NCI-H1048 (cell line): ENCODE results near the gene ESYT2.

Experiments used
- DNase-seq: peaks from one replicate; lab custom pipeline; 2025; lab: John Stamatoyannopoulos, UW

The ESYT2 gene

DNA sequence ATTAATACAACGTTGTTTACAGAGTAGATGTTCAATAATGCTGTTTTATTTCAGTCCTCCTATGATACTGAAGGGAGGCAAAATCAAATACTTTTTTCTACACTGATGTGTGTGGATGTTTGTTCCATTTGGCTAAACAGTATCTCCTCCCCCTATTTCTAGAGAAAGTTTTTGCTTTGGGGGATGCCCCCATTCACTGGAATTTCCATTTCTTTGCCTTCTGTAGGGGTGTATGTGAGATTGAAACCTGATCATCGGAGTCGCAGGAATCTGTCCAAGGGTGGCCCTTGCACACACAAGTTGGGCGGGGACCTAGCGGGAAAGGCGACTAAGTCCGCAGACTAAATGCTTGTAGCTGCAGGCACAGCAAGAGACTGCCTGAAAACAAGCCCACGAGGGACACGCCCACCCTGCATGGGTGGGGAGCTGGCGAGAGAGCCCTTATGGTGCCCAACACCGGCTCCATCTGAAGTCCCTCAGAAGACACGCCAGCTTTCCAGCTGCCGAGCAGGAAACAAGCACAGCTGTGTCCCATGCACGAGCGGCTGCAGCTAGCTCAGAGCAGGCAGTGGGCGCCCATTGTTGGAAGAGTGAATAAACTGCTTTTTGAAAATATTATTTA lies 58.0 kb downstream of the ESYT2 start:
- DNase-seq = no peak

DNA sequence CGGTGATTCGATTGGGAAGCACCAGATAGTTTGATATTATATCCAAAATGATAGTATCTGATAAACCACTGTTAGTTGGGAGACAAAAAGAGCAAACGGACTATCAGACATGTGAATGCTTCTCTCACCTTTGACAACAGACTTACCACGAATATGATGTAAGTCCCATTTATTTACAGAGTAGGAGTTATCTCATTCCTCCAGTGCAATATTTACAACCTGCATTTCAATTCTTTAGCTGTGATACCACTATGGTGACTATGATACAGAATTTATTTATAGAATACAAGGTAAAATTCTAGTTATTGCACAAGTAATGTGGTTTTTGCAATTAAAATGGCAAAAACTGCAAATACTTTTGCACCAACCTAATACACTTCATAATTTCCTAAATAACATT lies 61.6 kb downstream of the ESYT2 start:
- no peak for DNase-seq

- DNase-seq = no peak
Observed at GRCh38 chr7:158766570-158767281, 62.6 kb downstream of the ESYT2 start.

DNA sequence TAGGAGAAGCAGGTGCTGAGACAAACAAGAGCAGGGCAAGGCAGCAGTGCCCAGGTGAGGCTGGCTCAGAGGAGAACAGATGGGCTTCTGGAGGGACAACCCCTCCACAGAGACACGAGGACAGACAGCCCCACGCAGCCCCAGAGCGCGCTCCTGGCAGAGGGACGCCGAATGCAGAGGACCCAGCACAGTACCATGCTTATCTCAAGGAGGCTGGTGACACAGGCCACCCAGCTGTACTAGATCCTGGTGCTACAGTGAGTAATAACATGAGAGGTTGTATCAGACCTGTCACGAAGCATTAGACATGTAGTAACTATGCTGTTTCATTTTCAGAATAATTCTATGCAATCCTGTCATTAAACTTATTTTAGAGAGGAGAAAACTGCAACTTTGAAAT lies 64.3 kb downstream of the ESYT2 start:
- DNase-seq = no peak

DNA sequence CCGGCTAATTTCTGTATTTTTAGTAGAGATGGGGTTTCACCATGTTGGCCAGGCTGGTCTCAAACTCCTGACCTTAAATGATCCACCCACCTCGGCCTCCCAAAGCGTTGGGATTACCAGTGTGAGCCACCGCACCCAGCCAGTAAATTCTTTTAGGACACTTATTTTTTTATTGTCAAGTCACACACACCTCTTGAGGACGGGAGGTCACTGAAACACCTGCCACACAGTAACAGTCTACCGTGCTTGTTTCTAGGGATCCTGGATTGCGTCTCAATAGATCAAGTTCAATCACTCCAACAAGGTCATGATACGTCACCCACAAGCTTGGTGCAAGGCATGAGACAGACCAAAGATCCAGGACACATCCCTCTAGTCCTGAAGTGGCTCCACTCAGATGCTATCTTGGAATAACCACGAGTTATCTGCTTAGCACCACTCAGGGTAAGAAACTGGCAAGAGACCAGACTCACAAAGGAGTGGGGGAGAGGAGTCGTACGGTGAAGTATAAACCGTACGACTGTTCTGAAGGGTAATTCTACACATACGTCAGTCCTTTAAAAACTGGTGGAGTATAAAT lies 65.8 kb downstream of the ESYT2 start:
- DNase-seq = no peak

GRCh38 chr7:158761945-158762344 lies 67.4 kb downstream of the ESYT2 start:
- DNase-seq = no peak

GRCh38 chr7:158760936-158761335 lies 68.4 kb downstream of the ESYT2 start:
- no peak for DNase-seq

DNA sequence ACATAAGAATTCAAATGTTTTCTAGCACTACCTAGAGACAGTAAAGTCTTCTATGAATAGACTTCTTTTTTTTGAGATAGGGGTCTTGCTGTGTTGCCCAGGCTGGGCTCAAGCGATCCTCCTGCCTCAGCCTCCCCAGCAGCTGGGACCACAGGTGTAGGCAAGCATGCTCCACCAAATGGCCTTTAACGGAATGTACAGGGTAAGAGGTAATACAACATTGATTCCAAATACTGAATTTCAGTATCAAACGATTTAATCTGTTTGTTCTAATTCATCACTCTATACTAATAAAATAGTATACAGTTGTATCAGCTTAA lies 68.9 kb downstream of the ESYT2 start:
- no peak for DNase-seq

GRCh38 chr7:158759749-158760444 lies 69.4 kb downstream of the ESYT2 start:
- no peak for DNase-seq

DNA sequence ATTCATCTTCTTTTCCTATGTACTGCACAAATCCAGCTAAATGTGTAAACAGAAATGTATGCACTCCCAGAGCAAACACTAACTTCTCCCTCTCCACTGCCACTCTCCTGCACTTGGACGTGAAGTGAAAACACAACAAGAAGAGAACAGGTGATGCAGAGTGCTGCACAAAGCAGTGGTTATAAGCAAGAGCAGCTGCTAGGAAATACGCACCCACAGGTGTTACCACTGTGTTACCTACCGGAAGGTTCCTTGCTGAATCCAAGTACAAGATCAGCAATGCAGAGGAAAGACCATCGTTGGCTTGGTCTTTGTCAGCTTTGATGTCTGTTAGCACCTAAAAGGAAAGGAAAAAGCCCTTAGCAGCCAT lies 70.1 kb downstream of the ESYT2 start:
- no peak for DNase-seq

- DNase-seq = no peak
Observed at GRCh38 chr7:158758586-158759244, 70.6 kb downstream of the ESYT2 start.

DNA sequence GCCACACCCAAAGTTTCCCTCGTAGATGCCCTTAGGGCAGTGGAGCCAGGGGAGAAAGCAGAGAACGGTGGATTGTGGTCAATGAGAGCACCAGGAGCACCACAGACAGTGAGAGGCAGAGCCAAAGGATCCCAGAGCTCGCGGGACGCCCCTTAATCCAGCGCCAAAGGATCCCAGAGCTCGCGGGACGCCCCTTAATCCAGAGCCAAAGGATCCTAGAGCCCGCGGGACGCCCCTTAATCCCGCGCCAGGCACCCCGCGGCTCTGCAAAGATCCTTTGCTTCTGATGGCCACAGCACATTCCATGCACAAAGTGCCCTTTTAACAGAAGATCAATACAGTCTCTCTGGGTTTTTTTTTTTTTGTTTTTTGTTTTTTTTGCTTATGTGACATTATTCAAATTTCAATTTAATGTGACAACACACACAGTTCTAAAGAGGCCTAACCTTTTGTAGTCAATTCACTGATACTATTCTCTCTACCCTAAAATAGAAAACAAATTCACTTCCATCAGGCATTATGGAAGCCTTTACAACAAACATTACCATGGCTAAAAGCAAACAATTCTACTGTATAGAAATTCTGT lies 71.8 kb downstream of the ESYT2 start:
- DNase-seq = no peak

DNA sequence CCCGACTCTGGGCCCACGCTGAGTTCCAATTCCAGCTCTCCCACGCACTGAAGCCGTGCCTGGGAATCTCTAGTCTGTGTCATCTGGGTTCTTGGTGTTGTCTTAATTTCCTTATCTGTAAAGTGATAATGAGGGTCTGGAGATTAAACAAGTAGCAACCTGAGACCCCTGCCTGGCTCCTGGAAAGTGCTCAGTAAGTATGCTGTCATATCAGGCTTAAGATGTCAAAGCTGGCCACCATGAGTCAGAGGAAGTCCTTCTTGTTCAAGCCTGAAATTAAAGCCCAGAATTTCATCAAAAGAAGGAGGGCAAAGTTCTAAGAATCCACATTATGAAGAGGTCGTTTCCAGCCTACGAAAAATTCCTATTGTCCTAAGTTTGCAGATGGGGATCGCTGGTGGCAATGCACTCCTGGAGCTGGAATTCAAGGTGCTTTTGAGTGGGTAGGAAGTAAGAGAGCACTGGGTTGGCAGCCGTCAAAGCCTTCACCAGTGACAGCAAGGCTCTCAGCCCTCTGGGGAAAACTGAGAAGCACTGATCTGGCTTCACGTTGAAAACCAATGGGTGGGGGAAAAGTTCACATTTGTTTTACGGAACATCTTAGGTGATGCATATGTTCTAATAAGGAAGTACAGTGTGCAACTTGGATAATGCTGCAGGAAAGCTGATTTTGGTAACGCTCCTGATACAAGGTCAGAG lies 74.4 kb downstream of the ESYT2 start:
- DNase-seq = no peak

DNA sequence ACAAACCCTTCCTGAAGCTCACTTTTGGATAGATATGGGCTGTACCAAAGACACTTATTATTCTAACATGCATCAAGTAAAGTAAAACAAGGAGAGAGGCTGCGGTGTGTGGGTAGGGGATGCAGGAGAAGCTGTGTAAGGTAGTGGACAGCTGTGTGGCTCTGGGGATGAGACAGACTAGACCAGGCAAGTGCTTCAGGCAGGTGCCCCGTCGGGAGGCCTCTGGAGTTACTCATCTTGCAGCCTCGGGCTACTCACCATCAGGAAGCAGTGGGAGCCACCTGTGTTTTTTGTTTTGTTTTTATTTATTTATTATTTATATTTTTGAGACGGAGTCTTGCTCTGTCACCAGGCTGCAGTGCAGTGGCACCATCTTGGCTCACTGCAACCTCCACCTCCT lies 75.4 kb downstream of the ESYT2 start:
- DNase-seq = no peak

- DNase-seq = no peak
Observed at GRCh38 chr7:158751751-158752150, 77.6 kb downstream of the ESYT2 start.

GRCh38 chr7:158751199-158751598 lies 78.1 kb downstream of the ESYT2 start:
- DNase-seq = no peak

- DNase-seq = no peak
Observed at GRCh38 chr7:158750702-158751101, 78.6 kb downstream of the ESYT2 start.

DNA sequence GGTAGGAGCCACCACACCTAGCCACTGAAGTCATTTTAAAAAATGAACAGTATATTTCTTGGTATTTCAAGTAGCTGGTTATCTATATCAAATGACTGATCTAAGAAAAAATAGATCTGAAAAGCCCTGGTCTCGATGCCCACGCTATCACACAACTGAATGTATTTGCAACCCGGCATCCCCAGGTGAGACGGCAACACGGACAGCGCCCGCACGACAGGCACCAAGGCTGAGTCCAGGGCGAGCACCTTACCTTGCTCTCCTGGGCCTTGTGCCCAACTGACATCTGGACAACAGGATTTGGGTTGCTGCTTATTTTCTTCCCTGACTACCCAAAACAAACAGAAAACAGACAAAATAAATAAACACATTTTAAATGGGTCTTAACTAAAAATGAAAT lies 79.9 kb downstream of the ESYT2 start:
- DNase-seq = no peak

GRCh38 chr7:158748335-158748734 lies 81.0 kb downstream of the ESYT2 start:
- DNase-seq = no peak

GRCh38 chr7:158747408-158747807 lies 81.9 kb downstream of the ESYT2 start:
- no peak for DNase-seq

GRCh38 chr7:158746957-158747356 lies 82.4 kb downstream of the ESYT2 start:
- DNase-seq = no peak
